GM15510 (cell line): Measurements from ENCODE around the gene NELL1.

ENCODE experiments used
- POLR2A ChIP-seq: IDR thresholded peaks from 3 replicates; pipeline ENCODE4 v1.6.1; 2011; ENCODE audit warnings: borderline replicate concordance; ENCODE audit not compliant: insufficient read length; ENCODE audit errors: extremely low read depth

Gene NELL1

GRCh38 chr11:20707876-20708275 lies 38.5 kb downstream of the NELL1 start:
- TF ChIP-seq POLR2A, result no peak

- TF ChIP-seq POLR2A, result no peak
Measured at GRCh38 chr11:20712912-20713311, 43.5 kb downstream of the NELL1 start.

- TF ChIP-seq POLR2A, result no peak
Measured at GRCh38 chr11:20715464-20715863, 46.1 kb downstream of the NELL1 start.

- TF ChIP-seq POLR2A, result no peak
Measured at GRCh38 chr11:20715931-20716330, 46.5 kb downstream of the NELL1 start.

GRCh38 chr11:20719821-20720220 lies 50.4 kb downstream of the NELL1 start:
- TF ChIP-seq POLR2A, result no peak

GRCh38 chr11:20723366-20723765 lies 54.0 kb downstream of the NELL1 start:
- TF ChIP-seq POLR2A, result no peak

- no peak for TF ChIP-seq POLR2A
Measured at GRCh38 chr11:20729597-20730105, 60.3 kb downstream of the NELL1 start.

GRCh38 chr11:20731676-20732215 lies 62.4 kb downstream of the NELL1 start:
- no peak for TF ChIP-seq POLR2A

- no peak for TF ChIP-seq POLR2A
Measured at GRCh38 chr11:20739107-20739506, 69.7 kb downstream of the NELL1 start.

- TF ChIP-seq POLR2A, result no peak
Measured at GRCh38 chr11:20739577-20739976, 70.2 kb downstream of the NELL1 start.

- TF ChIP-seq POLR2A, result no peak
Measured at GRCh38 chr11:20754933-20755332, 85.5 kb downstream of the NELL1 start.

GRCh38 chr11:20759541-20759940 lies 90.2 kb downstream of the NELL1 start:
- TF ChIP-seq POLR2A, result no peak

GRCh38 chr11:20760811-20761210 lies 91.4 kb downstream of the NELL1 start:
- no peak for TF ChIP-seq POLR2A

- no peak for TF ChIP-seq POLR2A
Measured at GRCh38 chr11:20762116-20762844, 92.9 kb downstream of the NELL1 start.

GRCh38 chr11:20762980-20763379 lies 93.6 kb downstream of the NELL1 start:
- no peak for TF ChIP-seq POLR2A

- no peak for TF ChIP-seq POLR2A
Measured at GRCh38 chr11:20770414-20770946, 101.1 kb downstream of the NELL1 start.

- TF ChIP-seq POLR2A, result no peak
Measured at GRCh38 chr11:20771026-20771425, 101.6 kb downstream of the NELL1 start.

- no peak for TF ChIP-seq POLR2A
Measured at GRCh38 chr11:20771681-20772080, 102.3 kb downstream of the NELL1 start.
